SK-N-SH (cell line): Measurements from ENCODE around the gene ALG3. TPM values are rescaled to one million over a fixed set of nuclear protein-coding genes. Genes with fewer than 3 reads are reported as not detected.

ENCODE experiments used
- CTCF ChIA-PET: fragments of 300-600, 350-600 bp; formaldehyde crosslinking; extraction: SDS; loops from one replicate; lab custom pipeline; 2021; lab: Yijun Ruan, JAX
- POLR2A ChIA-PET: fragments of 350-600 bp; sonication (Branson Sonifier 250); formaldehyde crosslinking; extraction: SDS; loops from one replicate; lab custom pipeline; 2020; ENCODE audit warnings: antibody characterized with exemption, inconsistent platforms; lab: Yijun Ruan, JAX
- DNase-seq: peaks from one replicate; pipeline ENCODE4 v3.0.0; 2012
- H2AFZ ChIP-seq: fragments of 200-600 bp; sonication (generic); 2 replicates; pipeline ENCODE4 v1.8.1; 2016; ENCODE audit warnings: antibody characterized with exemption, mild to moderate bottlenecking, low read depth
- H3F3A ChIP-seq: fragments of 200-600 bp; sonication (generic); replicated peaks from 2 replicates; pipeline ENCODE3; 2016; ENCODE audit warnings: antibody characterized with exemption, mild to moderate bottlenecking; ENCODE audit not compliant: insufficient read depth
- H3K27ac ChIP-seq, 2 experiments: fragments of 200-500 bp in 1 of 2; fragments of 200-600 bp in 1 of 2; sonication (Bioruptor generic) in 1 of 2; sonication (generic), shearing (Covaris generic) in 1 of 2; 2 replicates each; pipeline versions ENCODE4 v1.5.1 to v1.6.1; 2014 to 2016; ENCODE audit warnings: low read depth in 2 of 2, inconsistent platforms in 1 of 2, low read length in 1 of 2, mild to moderate bottlenecking in 1 of 2, mixed read lengths in 1 of 2
- H3K27me3 ChIP-seq: fragments of 200-600 bp; sonication (generic), shearing (Covaris generic); 2 replicates; pipeline ENCODE4 v1.6.1; 2016; ENCODE audit warnings: mixed run types; ENCODE audit not compliant: insufficient read depth
- H3K36me3 ChIP-seq, 2 experiments: fragments of 200-500 bp in 1 of 2; fragments of 200-600 bp in 1 of 2; sonication (Bioruptor generic) in 1 of 2; sonication (generic) in 1 of 2; replicated peaks in 1 of 2; 2 replicates each; pipeline versions ENCODE3 to v1.5.1; 2014 to 2016; ENCODE audit warnings: low read length in 1 of 2, mild to moderate bottlenecking in 1 of 2; ENCODE audit not compliant: insufficient read depth in 2 of 2, control insufficient read depth in 1 of 2
- H3K4me1 ChIP-seq, 2 experiments: fragments of 200-500 bp in 1 of 2; fragments of 200-600 bp in 1 of 2; sonication (Bioruptor generic) in 1 of 2; sonication (generic), shearing (Covaris generic) in 1 of 2; 2 replicates each; pipeline versions ENCODE4 v1.5.1 to v1.6.1; 2014 to 2016; ENCODE audit warnings: low read depth in 1 of 2, low read length in 1 of 2, mixed run types in 1 of 2; ENCODE audit not compliant: insufficient read depth in 2 of 2, control insufficient read depth in 1 of 2
- H3K4me2 ChIP-seq: fragments of 200-600 bp; sonication (generic), shearing (Covaris generic); 2 replicates; pipeline ENCODE4 v1.6.1; 2017; ENCODE audit warnings: mixed run types
- H3K4me3 ChIP-seq, 2 experiments: fragments of 200-500 bp in 1 of 2; fragments of 200-600 bp in 1 of 2; sonication (Bioruptor generic) in 1 of 2; sonication (generic), shearing (Covaris generic) in 1 of 2; 2 replicates each; pipeline versions ENCODE4 v1.5.1 to v1.8.1; 2014 to 2016; ENCODE audit warnings: low read depth in 2 of 2, inconsistent platforms in 1 of 2, low read length in 1 of 2, mild to moderate bottlenecking in 1 of 2, mixed read lengths in 1 of 2, moderate library complexity in 1 of 2
- H3K79me2 ChIP-seq: fragments of 200-600 bp; sonication (generic); 2 replicates; pipeline ENCODE4 v1.8.1; 2017; ENCODE audit warnings: mild to moderate bottlenecking; ENCODE audit not compliant: insufficient read depth
- H3K9ac ChIP-seq: fragments of 200-600 bp; sonication (generic); 2 replicates; pipeline ENCODE4 v1.6.1; 2017; ENCODE audit warnings: mixed run types
- H3K9me2 ChIP-seq: fragments of 200-600 bp; sonication (generic); 2 replicates; pipeline ENCODE4 v1.6.1; 2017; ENCODE audit warnings: mixed run types
- H3K9me3 ChIP-seq: fragments of 200-600 bp; sonication (generic); 2 replicates; pipeline ENCODE4 v1.6.1; 2017; ENCODE audit warnings: mixed run types, mild to moderate bottlenecking, moderate library complexity
- H4K20me1 ChIP-seq: fragments of 200-600 bp; sonication (generic); 2 replicates; pipeline ENCODE4 v1.6.1; 2017; ENCODE audit warnings: mild to moderate bottlenecking, mixed run types; ENCODE audit not compliant: insufficient read depth
- CHD2 ChIP-seq: fragments of 150-350 bp; IDR thresholded peaks from 2 replicates; pipeline ENCODE4 v1.6.1; 2018; ENCODE audit warnings: low read length; ENCODE audit not compliant: partially characterized antibody
- EZH2phosphoT487 ChIP-seq: fragments of 200-600 bp; sonication (generic); IDR thresholded peaks from 2 replicates; pipeline ENCODE4 v1.6.1; 2017; ENCODE audit warnings: low read depth, mixed run types, mild to moderate bottlenecking, antibody characterized with exemption, moderate library complexity, borderline replicate concordance
- FOXJ3 ChIP-seq: sonication (generic); formaldehyde crosslinking; IDR thresholded peaks from 2 replicates; pipeline ENCODE4 v1.5.1; 2020; ENCODE audit warnings: mild to moderate bottlenecking, missing genetic modification reagents
- FOXM1 ChIP-seq: IDR thresholded peaks from 2 replicates; pipeline ENCODE4 v1.4.0; 2012; ENCODE audit warnings: low read depth, mild to moderate bottlenecking
- GATA2 ChIP-seq: sonication (generic); formaldehyde crosslinking; IDR thresholded peaks from 2 replicates; pipeline ENCODE4 v1.5.0; 2020; ENCODE audit warnings: mild to moderate bottlenecking, missing genetic modification reagents
- RAD21 ChIP-seq: IDR thresholded peaks from 2 replicates; pipeline ENCODE4 v1.6.1; 2012; ENCODE audit warnings: mild to moderate bottlenecking, low read length
- RFX5 ChIP-seq: IDR thresholded peaks from 2 replicates; pipeline ENCODE4 v1.6.1; 2012; ENCODE audit warnings: mild to moderate bottlenecking, improper control_type of control experiment, low read length
- SIN3A ChIP-seq: IDR thresholded peaks from 2 replicates; pipeline ENCODE4 v1.6.1; 2012; ENCODE audit warnings: low read depth, mild to moderate bottlenecking, low read length, moderate library complexity, borderline replicate concordance
- TCF12 ChIP-seq: IDR thresholded peaks from 2 replicates; pipeline ENCODE4 v1.4.0; 2012
- TEAD4 ChIP-seq: IDR thresholded peaks from 2 replicates; pipeline ENCODE4 v1.4.0; 2012; ENCODE audit warnings: mild to moderate bottlenecking, borderline replicate concordance; ENCODE audit not compliant: insufficient read depth
- YY1 ChIP-seq: IDR thresholded peaks from 2 replicates; pipeline ENCODE4 v1.4.0; 2012; ENCODE audit warnings: low read depth, mild to moderate bottlenecking
- WGBS: methylation state at CpG from one replicate; pipeline ENCODE4 v1.1.6; 2017; ENCODE audit warnings: low lambda C conversion rate; 5-methylcytosine and 5-hydroxymethylcytosine counted together
- polyA plus RNA-seq, 3 experiments: library from polyadenylated mRNA; depleted of rRNA; stranded (reverse); fragments of >200 nt; gene quantifications; 2 replicates each; pipeline ENCODE4 v1.2.3, GENCODE V29; 2012
- TF ChIP-seq, protein P1 (sequence below): IDR thresholded peaks from 2 replicates; pipeline ENCODE4; 2012
- TF ChIP-seq, protein P2 (sequence below): fragments of 150-350 bp; IDR thresholded peaks from 2 replicates; pipeline ENCODE4 v1.6.1; 2016; ENCODE audit warnings: mild to moderate bottlenecking, low read depth, low read length
- TF ChIP-seq, protein P3 (sequence below): IDR thresholded peaks from 2 replicates; pipeline ENCODE4 v1.4.0; 2012; ENCODE audit warnings: low read depth, borderline replicate concordance
- TF ChIP-seq, protein P4 (sequence below): fragments of 150-350 bp; IDR thresholded peaks from 2 replicates; pipeline ENCODE4 v1.6.1; 2017; ENCODE audit warnings: antibody characterized with exemption, low read length, low read depth, borderline replicate concordance
- TF ChIP-seq, protein P5 (sequence below): IDR thresholded peaks from 2 replicates; pipeline ENCODE4 v1.4.0; 2012; ENCODE audit warnings: low read depth

The ALG3 gene
- polyA plus RNA-seq, 1 of the 3 experiments (the other 2 are of a cell fraction), result 66.0 TPM

DNA sequence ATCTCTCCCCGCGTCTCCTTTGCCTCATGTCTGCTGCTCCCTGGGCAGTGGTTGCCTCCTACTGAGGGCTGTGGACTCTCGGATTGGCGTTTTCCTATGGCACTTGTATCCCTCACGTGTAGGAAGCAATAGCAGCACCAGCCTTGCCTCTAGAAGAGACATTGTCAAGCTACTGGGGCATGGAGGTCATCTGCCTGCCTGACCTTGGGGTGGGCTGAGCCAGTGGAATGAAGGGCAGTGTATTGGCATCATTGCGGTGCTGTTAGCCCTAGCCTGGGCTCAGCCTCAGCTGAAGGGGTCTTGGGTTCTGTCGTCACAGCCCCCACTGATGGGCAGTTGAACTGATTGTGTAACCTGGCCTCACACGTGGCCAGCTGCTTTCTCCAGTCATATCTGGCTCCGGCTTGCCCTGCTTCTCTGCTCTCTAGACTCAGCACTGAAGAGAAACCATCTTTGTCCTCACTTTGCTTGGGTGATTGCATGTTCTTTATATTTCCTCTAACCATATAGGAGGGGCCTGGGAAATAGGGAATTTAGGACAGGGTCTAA lies 54.7 kb downstream of the ALG3 start (continued):
- no peak for TF ChIP-seq TEAD4
- TF ChIP-seq, protein P1, sequence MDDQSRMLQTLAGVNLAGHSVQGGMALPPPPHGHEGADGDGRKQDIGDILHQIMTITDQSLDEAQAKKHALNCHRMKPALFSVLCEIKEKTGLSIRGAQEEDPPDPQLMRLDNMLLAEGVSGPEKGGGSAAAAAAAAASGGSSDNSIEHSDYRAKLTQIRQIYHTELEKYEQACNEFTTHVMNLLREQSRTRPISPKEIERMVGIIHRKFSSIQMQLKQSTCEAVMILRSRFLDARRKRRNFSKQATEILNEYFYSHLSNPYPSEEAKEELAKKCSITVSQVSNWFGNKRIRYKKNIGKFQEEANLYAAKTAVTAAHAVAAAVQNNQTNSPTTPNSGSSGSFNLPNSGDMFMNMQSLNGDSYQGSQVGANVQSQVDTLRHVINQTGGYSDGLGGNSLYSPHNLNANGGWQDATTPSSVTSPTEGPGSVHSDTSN, result no peak
- TF ChIP-seq RFX5, result no peak
- TF ChIP-seq, protein P2, sequence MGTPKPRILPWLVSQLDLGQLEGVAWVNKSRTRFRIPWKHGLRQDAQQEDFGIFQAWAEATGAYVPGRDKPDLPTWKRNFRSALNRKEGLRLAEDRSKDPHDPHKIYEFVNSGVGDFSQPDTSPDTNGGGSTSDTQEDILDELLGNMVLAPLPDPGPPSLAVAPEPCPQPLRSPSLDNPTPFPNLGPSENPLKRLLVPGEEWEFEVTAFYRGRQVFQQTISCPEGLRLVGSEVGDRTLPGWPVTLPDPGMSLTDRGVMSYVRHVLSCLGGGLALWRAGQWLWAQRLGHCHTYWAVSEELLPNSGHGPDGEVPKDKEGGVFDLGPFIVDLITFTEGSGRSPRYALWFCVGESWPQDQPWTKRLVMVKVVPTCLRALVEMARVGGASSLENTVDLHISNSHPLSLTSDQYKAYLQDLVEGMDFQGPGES, result no peak
- TF ChIP-seq, protein P3, sequence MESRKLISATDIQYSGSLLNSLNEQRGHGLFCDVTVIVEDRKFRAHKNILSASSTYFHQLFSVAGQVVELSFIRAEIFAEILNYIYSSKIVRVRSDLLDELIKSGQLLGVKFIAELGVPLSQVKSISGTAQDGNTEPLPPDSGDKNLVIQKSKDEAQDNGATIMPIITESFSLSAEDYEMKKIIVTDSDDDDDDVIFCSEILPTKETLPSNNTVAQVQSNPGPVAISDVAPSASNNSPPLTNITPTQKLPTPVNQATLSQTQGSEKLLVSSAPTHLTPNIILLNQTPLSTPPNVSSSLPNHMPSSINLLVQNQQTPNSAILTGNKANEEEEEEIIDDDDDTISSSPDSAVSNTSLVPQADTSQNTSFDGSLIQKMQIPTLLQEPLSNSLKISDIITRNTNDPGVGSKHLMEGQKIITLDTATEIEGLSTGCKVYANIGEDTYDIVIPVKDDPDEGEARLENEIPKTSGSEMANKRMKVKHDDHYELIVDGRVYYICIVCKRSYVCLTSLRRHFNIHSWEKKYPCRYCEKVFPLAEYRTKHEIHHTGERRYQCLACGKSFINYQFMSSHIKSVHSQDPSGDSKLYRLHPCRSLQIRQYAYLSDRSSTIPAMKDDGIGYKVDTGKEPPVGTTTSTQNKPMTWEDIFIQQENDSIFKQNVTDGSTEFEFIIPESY, result no peak
- no peak for TF ChIP-seq FOXM1

DNA sequence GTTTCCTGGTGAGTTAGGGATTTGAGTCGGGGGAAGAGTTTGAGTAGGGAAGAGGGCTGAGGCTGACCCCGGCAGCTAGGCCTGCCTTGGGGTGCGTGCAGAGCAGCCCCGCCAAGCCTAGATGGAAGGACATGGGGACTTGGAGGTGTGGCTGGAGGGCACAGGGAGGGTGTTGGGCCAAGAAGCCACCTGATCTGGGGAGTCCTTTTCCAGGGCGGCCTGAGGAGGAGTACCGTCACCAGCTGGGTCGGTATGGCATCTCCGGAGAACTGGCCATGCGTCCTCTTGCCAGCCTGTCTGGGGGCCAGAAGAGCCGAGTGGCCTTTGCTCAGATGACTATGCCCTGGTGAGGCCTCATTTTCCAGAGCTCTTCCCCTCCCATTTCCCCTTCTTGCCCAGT lies 55.9 kb downstream of the ALG3 start:
- Histone ChIP-seq H3K79me2 (peaks cover 23% of the 10 kb centered on the region), H3K4me3 (no peak overlapping the region), H3K27me3 (no peaks in the 10 kb centered on the region), H4K20me1 (0 out of 2 replicates have a peak, but pooled peaks cover 8% of the 10 kb centered on the region), H3K9me3 (no peaks in the 10 kb centered on the region), H3K9ac (no peak overlapping the region), H3F3A (no peaks in the 10 kb centered on the region), H3K36me3 (peaks cover 26 to 72% of the 10 kb centered on the region in 2 experiments), H3K4me1 (no peaks in the 10 kb centered on the region), H3K4me2 (no peak overlapping the region), H3K9me2 (no peaks in the 10 kb centered on the region), H2AFZ (no peak overlapping the region), H3K27ac (no peak overlapping the region)
- CTCF ChIA-PET, result interaction anchor here (1.4 kb wide), 1 partner anchor 57 kb away, joined by 4 read pairs; the partner anchor contains the start of gene EEF1AKMT4
- TF ChIP-seq RAD21 (no peak), RFX5 (no peak), TEAD4 (no peak), FOXJ3 (CRISPR knock-in tag) (no peak), GATA2 (no peak), YY1 (no peak), EZH2phosphoT487 (no peak), SIN3A (no peak), CHD2 (no peak), TCF12 (no peak)
- TF ChIP-seq, protein P2, result no peak
- TF ChIP-seq, protein P4, sequence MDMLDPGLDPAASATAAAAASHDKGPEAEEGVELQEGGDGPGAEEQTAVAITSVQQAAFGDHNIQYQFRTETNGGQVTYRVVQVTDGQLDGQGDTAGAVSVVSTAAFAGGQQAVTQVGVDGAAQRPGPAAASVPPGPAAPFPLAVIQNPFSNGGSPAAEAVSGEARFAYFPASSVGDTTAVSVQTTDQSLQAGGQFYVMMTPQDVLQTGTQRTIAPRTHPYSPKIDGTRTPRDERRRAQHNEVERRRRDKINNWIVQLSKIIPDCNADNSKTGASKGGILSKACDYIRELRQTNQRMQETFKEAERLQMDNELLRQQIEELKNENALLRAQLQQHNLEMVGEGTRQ, result no peak
- TF ChIP-seq, protein P5, sequence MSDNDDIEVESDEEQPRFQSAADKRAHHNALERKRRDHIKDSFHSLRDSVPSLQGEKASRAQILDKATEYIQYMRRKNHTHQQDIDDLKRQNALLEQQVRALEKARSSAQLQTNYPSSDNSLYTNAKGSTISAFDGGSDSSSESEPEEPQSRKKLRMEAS, result no peak
- POLR2A ChIA-PET, result no interaction called here
- no peak for DNase-seq
- WGBS, result 100% methylated on average over 9 of the region's 10 CpGs
